H1 (cell line): ENCODE results near the gene RREB1. TPM values are rescaled to one million over a fixed set of nuclear protein-coding genes. Genes with fewer than 3 reads are reported as not detected.

Experiments
- CTCF ChIA-PET: fragments of 300-600 bp; sonication (Branson Sonifier 250); formaldehyde crosslinking; loops from one replicate; lab custom pipeline; 2021; ENCODE audit not compliant: partially characterized antibody; lab: Charles Lee
- POLR2A ChIA-PET: fragments of 300-600 bp; sonication (Branson Sonifier 250); formaldehyde crosslinking; loops from one replicate; lab custom pipeline; 2021; ENCODE audit warnings: inconsistent platforms; ENCODE audit not compliant: partially characterized antibody; lab: Charles Lee
- DNase-seq, 2 experiments: peaks; one replicate each; pipeline versions ENCODE4 v3.0.0 to v3.0.0-alpha.2; 2010 to 2022; ENCODE audit warnings: low spot score in 2 of 2, low read depth in 1 of 2, mixed read lengths in 1 of 2
- FAIRE-seq: peaks from 2 replicates; lab custom pipeline; 2011; peaks lifted over from hg19 to GRCh38; lab: Jason Lieb, UNC
- H2AFZ ChIP-seq: 2 replicates; pipeline ENCODE4 v1.8.1; 2012; ENCODE audit warnings: low read length, inconsistent platforms
- H2AK5ac ChIP-seq: 2 replicates; pipeline ENCODE4 v1.6.1; 2013; ENCODE audit warnings: low read depth, low read length
- H2BK120ac ChIP-seq: replicated peaks from 2 replicates; pipeline ENCODE3; 2013; ENCODE audit warnings: low read depth, low read length, inconsistent platforms
- H2BK12ac ChIP-seq: 2 replicates; pipeline ENCODE4 v1.6.1; 2013; ENCODE audit warnings: low read depth, low read length
- H2BK15ac ChIP-seq: 2 replicates; pipeline ENCODE4 v1.6.1; 2013; ENCODE audit warnings: low read length
- H2BK20ac ChIP-seq: 2 replicates; pipeline ENCODE4 v1.6.1; 2013; ENCODE audit warnings: low read length
- H2BK5ac ChIP-seq: 2 replicates; pipeline ENCODE4 v1.6.1; 2013; ENCODE audit warnings: low read depth, low read length
- H3K14ac ChIP-seq: 2 replicates; pipeline ENCODE4 v1.6.1; 2013; ENCODE audit warnings: inconsistent platforms; ENCODE audit not compliant: insufficient read length
- H3K18ac ChIP-seq: 2 replicates; pipeline ENCODE4 v1.6.1; 2013; ENCODE audit warnings: low read length; ENCODE audit errors: extremely low read depth
- H3K23ac ChIP-seq: 2 replicates; pipeline ENCODE4 v1.6.1; 2013; ENCODE audit warnings: inconsistent platforms; ENCODE audit not compliant: insufficient read length
- H3K23me2 ChIP-seq: 2 replicates; pipeline ENCODE4 v1.6.1; 2013; ENCODE audit warnings: low read depth, low read length
- H3K27ac ChIP-seq: 2 replicates; pipeline ENCODE4 v1.6.1; 2011; ENCODE audit warnings: low read depth, low read length, inconsistent platforms
- H3K27me3 ChIP-seq, 4 experiments: replicated peaks in 1 of 4; 1 replicate in 1 of 4; 2 replicates in 3 of 4; pipeline versions ENCODE4 v1.6.1 to v1.8.1; 2011 to 2013; ENCODE audit warnings: low read length in 3 of 4, mild to moderate bottlenecking in 3 of 4, inconsistent platforms in 2 of 4, mixed read lengths in 2 of 4, moderate library complexity in 1 of 4; ENCODE audit not compliant: control insufficient read depth in 3 of 4, insufficient read depth in 3 of 4; ENCODE audit errors: extremely low read depth in 1 of 4
- H3K36me3 ChIP-seq, 4 experiments: 2 replicates each; pipeline versions ENCODE4 v1.6.1 to v1.8.1; 2011 to 2013; ENCODE audit warnings: mild to moderate bottlenecking in 4 of 4, low read length in 3 of 4, moderate library complexity in 2 of 4, control low read depth in 1 of 4, inconsistent platforms in 1 of 4; ENCODE audit not compliant: insufficient read depth in 4 of 4, control insufficient read depth in 2 of 4
- H3K4ac ChIP-seq: replicated peaks from 2 replicates; pipeline ENCODE3; 2013; ENCODE audit warnings: low read length, low read depth, mixed read lengths, inconsistent platforms; ENCODE audit not compliant: insufficient read length
- H3K4me1 ChIP-seq, 4 experiments: replicated peaks in 1 of 4; 1 replicate in 1 of 4; 2 replicates in 3 of 4; pipeline versions ENCODE4 v1.6.1 to v1.8.1; 2011 to 2013; ENCODE audit warnings: low read length in 3 of 4, inconsistent platforms in 2 of 4, mixed read lengths in 1 of 4; ENCODE audit not compliant: insufficient read depth in 4 of 4, control insufficient read depth in 3 of 4
- H3K4me2 ChIP-seq, 2 experiments: 2 replicates each; pipeline versions ENCODE4 v1.6.1 to v1.8.1; 2011 to 2013; ENCODE audit warnings: low read depth in 2 of 2, low read length in 2 of 2, control low read depth in 1 of 2, inconsistent platforms in 1 of 2, mild to moderate bottlenecking in 1 of 2; ENCODE audit not compliant: insufficient read depth in 1 of 2
- H3K4me3 ChIP-seq, 4 experiments: fragments of 200-600, 300-600 bp in 1 of 4; sonication (generic), shearing (Covaris generic), sonication (Bioruptor Twin) in 1 of 4; 2 replicates each; pipeline versions ENCODE4 v1.5.1 to v1.8.1; 2011 to 2016; ENCODE audit warnings: low read length in 4 of 4, low read depth in 3 of 4, control low read depth in 2 of 4, inconsistent platforms in 2 of 4, mild to moderate bottlenecking in 2 of 4, mixed read lengths in 1 of 4, moderate library complexity in 1 of 4; ENCODE audit not compliant: insufficient read depth in 2 of 4; ENCODE audit errors: extremely low read depth in 1 of 4
- H3K56ac ChIP-seq: replicated peaks from 2 replicates; pipeline ENCODE3; 2013; ENCODE audit warnings: low read depth, mild to moderate bottlenecking, mixed read lengths, low read length, inconsistent platforms; ENCODE audit not compliant: insufficient read length
- H3K79me1 ChIP-seq: 2 replicates; pipeline ENCODE4 v1.6.1; 2013; ENCODE audit warnings: low read depth, low read length, control low read depth
- H3K79me2 ChIP-seq, 2 experiments: 2 replicates each; pipeline versions ENCODE4 v1.6.1 to v1.8.1; 2012 to 2013; ENCODE audit warnings: low read length in 2 of 2, mild to moderate bottlenecking in 2 of 2, inconsistent platforms in 1 of 2; ENCODE audit not compliant: insufficient read depth in 2 of 2, control insufficient read depth in 1 of 2
- H3K9ac ChIP-seq, 4 experiments: replicated peaks in 1 of 4; 1 replicate in 1 of 4; 2 replicates in 3 of 4; pipeline versions ENCODE4 v1.6.1 to v1.8.1; 2011 to 2013; ENCODE audit warnings: low read depth in 3 of 4, low read length in 3 of 4, control low read depth in 2 of 4, mild to moderate bottlenecking in 2 of 4, moderate library complexity in 2 of 4, inconsistent platforms in 1 of 4; ENCODE audit errors: extremely low read depth in 1 of 4
- H3K9me3 ChIP-seq, 2 experiments: 2 replicates each; pipeline versions ENCODE4 v1.6.1 to v1.8.1; 2012 to 2013; ENCODE audit warnings: mild to moderate bottlenecking in 2 of 2, moderate library complexity in 2 of 2, control low read depth in 1 of 2, inconsistent platforms in 1 of 2, low read depth in 1 of 2, low read length in 1 of 2, mixed read lengths in 1 of 2; ENCODE audit not compliant: insufficient read depth in 2 of 2
- H4K20me1 ChIP-seq, 2 experiments: replicated peaks in 1 of 2; 2 replicates each; pipeline versions ENCODE3 to v1.8.1; 2011 to 2013; ENCODE audit warnings: inconsistent platforms in 2 of 2, low read length in 2 of 2, mild to moderate bottlenecking in 1 of 2; ENCODE audit not compliant: insufficient read depth in 2 of 2, control insufficient read depth in 1 of 2
- H4K5ac ChIP-seq: 2 replicates; pipeline ENCODE4 v1.6.1; 2013; ENCODE audit warnings: low read length, low read depth, mixed read lengths, inconsistent platforms; ENCODE audit not compliant: insufficient read length
- H4K8ac ChIP-seq: 2 replicates; pipeline ENCODE4 v1.8.0; 2013; ENCODE audit warnings: mild to moderate bottlenecking, moderate library complexity, low read length, inconsistent platforms; ENCODE audit not compliant: insufficient read depth; ENCODE audit errors: extremely low read depth
- H4K91ac ChIP-seq: replicated peaks from 2 replicates; pipeline ENCODE3; 2013; ENCODE audit warnings: low read length, mixed read lengths, inconsistent platforms; ENCODE audit not compliant: insufficient read length
- BCL11A ChIP-seq, 2 experiments: IDR thresholded peaks; one replicate each; pipeline ENCODE4 v1.6.1; 2011; ENCODE audit warnings: low read depth in 2 of 2, low read length in 2 of 2, mild to moderate bottlenecking in 2 of 2
- EGR1 ChIP-seq: IDR thresholded peaks from 2 replicates; pipeline ENCODE4 v1.6.1; 2011; ENCODE audit warnings: low read depth, low read length, borderline replicate concordance
- MAX ChIP-seq: IDR thresholded peaks from 2 replicates; pipeline ENCODE4 v1.6.1; 2012; ENCODE audit warnings: inconsistent platforms
- NANOG ChIP-seq: IDR thresholded peaks from 2 replicates; pipeline ENCODE4 v1.6.1; 2011; ENCODE audit warnings: low read length, low read depth, mild to moderate bottlenecking, inconsistent platforms; ENCODE audit not compliant: insufficient read depth, poor library complexity, severe bottlenecking
- POLR2AphosphoS5 ChIP-seq: IDR thresholded peaks from 2 replicates; pipeline ENCODE4 v1.6.1; 2011; ENCODE audit warnings: low read depth, low read length
- SAP30 ChIP-seq: fragments of 300-600 bp; sonication (generic); IDR thresholded peaks from 2 replicates; pipeline ENCODE4 v1.7.1; 2012; ENCODE audit warnings: low read length, moderate library complexity, mild to moderate bottlenecking, inconsistent platforms; ENCODE audit not compliant: insufficient read depth, insufficient replicate concordance
- SIN3A ChIP-seq, 2 experiments: IDR thresholded peaks in 1 of 2; conservative IDR thresholded peaks in 1 of 2; 2 replicates each; pipeline ENCODE4 v1.6.1; 2011 to 2012; ENCODE audit warnings: low read length in 2 of 2, improper control_type of control experiment in 1 of 2, low read depth in 1 of 2, mild to moderate bottlenecking in 1 of 2
- ZNF274 ChIP-seq: IDR thresholded peaks from 2 replicates; pipeline ENCODE4 v1.7.0; 2012; ENCODE audit warnings: low read length, borderline replicate concordance; ENCODE audit errors: extremely low read depth
- WGBS, 2 experiments: shearing (Covaris generic) in 1 of 2; methylation state at CpG; one replicate each; pipeline versions ENCODE4 v1.1.6 to v1.1.7; 2013 to 2015; ENCODE audit warnings: low lambda C conversion rate in 2 of 2, mixed read lengths in 2 of 2, inconsistent platforms in 1 of 2, low coverage in 1 of 2, missing lambda C conversion rate in 1 of 2; ENCODE audit not compliant: insufficient replicate concordance in 2 of 2, insufficient coverage in 1 of 2, insufficient read length in 1 of 2; ENCODE audit errors: extremely low coverage in 1 of 2, missing lambda C conversion rate in 1 of 2; 5-methylcytosine and 5-hydroxymethylcytosine counted together
- polyA plus RNA-seq, 7 experiments: library from polyadenylated mRNA; depleted of rRNA in 3 of 7; stranded (reverse) in 5 of 7; unstranded in 2 of 7; fragments of >200 nt in 5 of 7; fragments of 200-250 nt in 2 of 7; gene quantifications; 1 replicate in 5 of 7; 2 replicates in 1 of 7; 4 replicates in 1 of 7; pipeline versions ENCODE4 v1.2.1 to v1.2.3, GENCODE V29; 2011 to 2013; ENCODE audit warnings: missing spikeins in 2 of 7, mixed read lengths in 2 of 7
- total RNA-seq: library from RNA; stranded (reverse); fragmentation: NEBNext Ultra II Directional; extraction: Animal tissue kit (Norgen Biotek cat#: 25700); gene quantifications from 2 replicates; pipeline ENCODE4 v1.2.1, GENCODE V29; 2021

Gene RREB1
- total and polyA plus RNA-seq, 2 of the 8 experiments (the other 6 are each of a cell fraction or from before 2014, with no cell fraction given): 3.9 to 34.7 TPM

GRCh38 chr6:7073821-7074525 lies 33.8 kb upstream of the RREB1 start:
- no peaks in the 10 kb centered on the region for H3K36me3 ChIP-seq
- H2AK5ac ChIP-seq: no peak overlapping the region
- H2BK15ac ChIP-seq: no peak overlapping the region
- no peak overlapping the region for H3K27ac ChIP-seq
- FAIRE-seq: no peak
- no peak overlapping the region for H3K4me2 ChIP-seq
- H3K23ac ChIP-seq: no peak overlapping the region
- no peak overlapping the region for H3K4ac ChIP-seq
- no peak overlapping the region for H3K9ac ChIP-seq
- H3K9me3 ChIP-seq: no peaks in the 10 kb centered on the region
- no peaks in the 10 kb centered on the region for H4K20me1 ChIP-seq
- no peaks in the 10 kb centered on the region for H3K79me1 ChIP-seq
- H2AFZ ChIP-seq: no peak overlapping the region
- no peak overlapping the region for H4K5ac ChIP-seq
- POLR2A ChIA-PET: no interaction called here
- TF ChIP-seq NANOG: no peak
- no peak for TF ChIP-seq MAX
- TF ChIP-seq EGR1: no peak
- TF ChIP-seq POLR2AphosphoS5: no peak
- no peak for TF ChIP-seq ZNF274
- no peak for TF ChIP-seq BCL11A (IDR thresholded peaks at IDR 0.05; ENCODE audit: low read depth in 2 of 2, low read length in 2 of 2)
- no peak for TF ChIP-seq SAP30
- no peak for TF ChIP-seq SIN3A (conservative IDR thresholded peaks at IDR 0.05 in 1 of 2, IDR thresholded peaks at IDR 0.05 in 1 of 2; ENCODE audit: low read depth in 1 of 2, low read length in 2 of 2)
- TF ChIP-seq, all 59 proteins: peak for 0
- Histone ChIP-seq H3K23me2 (no peaks in the 10 kb centered on the region), H4K8ac (no peak overlapping the region), H2BK120ac (no peak overlapping the region), H2BK20ac (no peak overlapping the region), H3K4me3 (no peak overlapping the region), H3K79me2 (no peaks in the 10 kb centered on the region), H2BK5ac (no peak overlapping the region), H3K56ac (no peak overlapping the region), H3K27me3 (no peaks in the 10 kb centered on the region), H3K14ac (no peak overlapping the region), H3K18ac (no peak overlapping the region), H4K91ac (no peak overlapping the region), H2BK12ac (no peak overlapping the region), H3K4me1 (no peaks in the 10 kb centered on the region)
- WGBS, 2 experiments: 92% methylated on average over 9 of the region's 9 CpGs; no CpG with 5 or more reads in 1 of the 2 experiments
- no peak for DNase-seq
- CTCF ChIA-PET: interaction anchor here (1.1 kb wide), 1 partner anchor 12 kb away, joined by 3 read pairs; no protein-coding TSS in a partner anchor
